Rectal smooth muscle tissue (tissue), 1 donor: ENCODE results near the gene FOXN3.

Experiments
- H3K27ac ChIP-seq: one replicate; pipeline ENCODE4 v1.7.0; 2013; ENCODE audit warnings: low read depth, low read length, inconsistent platforms
- H3K27me3 ChIP-seq: one replicate; pipeline ENCODE4 v1.7.0; 2013; ENCODE audit warnings: low read length; ENCODE audit not compliant: control insufficient read depth, insufficient read depth
- H3K36me3 ChIP-seq: one replicate; pipeline ENCODE4 v1.7.0; 2013; ENCODE audit warnings: low read length; ENCODE audit not compliant: control insufficient read depth, insufficient read depth
- H3K4me1 ChIP-seq: one replicate; pipeline ENCODE4 v1.7.0; 2013; ENCODE audit warnings: low read length; ENCODE audit not compliant: control insufficient read depth, insufficient read depth
- H3K4me3 ChIP-seq: one replicate; pipeline ENCODE4 v1.7.0; 2013; ENCODE audit warnings: low read length
- H3K9ac ChIP-seq: one replicate; pipeline ENCODE4 v1.7.0; 2013; ENCODE audit warnings: low read length

The FOXN3 gene

GRCh38 chr14:89232265-89233070 is 184.6 kb downstream of the FOXN3 start:
- Histone ChIP-seq H3K27ac (no peak overlapping the region), H3K27me3 (no peaks in the 10 kb centered on the region), H3K36me3 (no peaks in the 10 kb centered on the region), H3K9ac (no peak overlapping the region), H3K4me3 (no peak overlapping the region), H3K4me1 (peaks cover 3% of the 10 kb centered on the region)

GRCh38 chr14:89231426-89232113 is 185.5 kb downstream of the FOXN3 start:
- H3K27ac ChIP-seq, result no peak overlapping the region
- peaks cover 6% of the 10 kb centered on the region for H3K4me1 ChIP-seq
- no peak overlapping the region for H3K4me3 ChIP-seq
- H3K9ac ChIP-seq, result no peak overlapping the region
- H3K27me3 ChIP-seq, result no peaks in the 10 kb centered on the region
- no peaks in the 10 kb centered on the region for H3K36me3 ChIP-seq

GRCh38 chr14:89228921-89229639 is 188.0 kb downstream of the FOXN3 start:
- Histone ChIP-seq H3K27me3 (no peaks in the 10 kb centered on the region), H3K36me3 (no peaks in the 10 kb centered on the region), H3K9ac (no peak overlapping the region), H3K27ac (no peak overlapping the region), H3K4me1 (peaks cover 7% of the 10 kb centered on the region), H3K4me3 (no peak overlapping the region)

DNA sequence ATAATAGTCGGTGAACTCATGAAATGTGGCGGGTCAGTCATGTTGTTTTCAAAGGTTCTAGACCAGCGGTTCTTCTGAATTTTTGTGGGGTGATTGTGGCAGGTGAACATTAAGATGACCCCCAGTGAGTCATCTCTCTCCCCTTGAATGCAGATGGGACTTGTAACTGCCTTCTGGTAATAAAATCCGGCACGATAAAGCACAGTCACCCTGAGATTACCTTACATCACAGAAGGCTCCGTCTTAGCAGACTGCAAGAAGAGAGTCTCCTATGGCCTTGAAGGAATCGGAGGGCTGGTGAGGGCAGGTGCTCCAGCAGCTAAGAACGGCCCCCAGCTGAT is 189.6 kb downstream of the FOXN3 start:
- no peak overlapping the region for H3K4me3 ChIP-seq

DNA sequence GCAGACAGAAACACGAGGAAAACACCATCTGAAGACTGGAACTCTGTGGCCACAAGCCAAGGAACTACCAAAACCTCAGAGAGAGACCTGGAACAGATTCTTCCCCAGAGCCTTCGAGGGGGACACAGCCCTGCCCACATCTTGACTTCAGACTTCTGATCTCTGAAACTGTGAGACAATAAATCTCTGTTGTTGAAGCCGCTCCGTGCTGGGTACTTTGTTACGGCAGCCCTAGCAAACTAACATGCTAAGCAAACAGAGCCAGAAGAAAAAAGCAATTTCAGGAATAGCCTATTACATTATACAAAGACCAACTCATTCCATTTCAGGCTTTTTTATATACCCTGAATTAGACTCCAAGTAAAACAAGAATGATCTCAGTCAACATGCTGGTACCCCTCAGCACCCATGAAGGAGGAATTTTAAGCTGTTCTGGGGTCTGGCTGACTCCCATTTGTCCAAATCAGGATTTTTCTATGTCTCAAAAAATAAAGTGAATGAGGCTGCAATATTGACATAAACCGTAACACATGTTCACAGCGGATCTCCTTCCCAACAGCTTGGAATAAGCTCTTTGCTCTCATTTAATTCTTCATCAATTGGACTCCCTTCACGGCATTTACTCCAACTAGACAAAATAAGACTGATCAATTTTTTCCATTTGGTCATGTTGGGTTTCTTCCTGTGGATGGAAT is 190.1 kb downstream of the FOXN3 start:
- no peak overlapping the region for H3K27ac ChIP-seq
- H3K27me3 ChIP-seq, result no peaks in the 10 kb centered on the region
- no peak overlapping the region for H3K9ac ChIP-seq
- H3K4me1 ChIP-seq, result peaks cover 7% of the 10 kb centered on the region
- H3K4me3 ChIP-seq, result no peak overlapping the region
- no peaks in the 10 kb centered on the region for H3K36me3 ChIP-seq

More for the DNA sequence above, 189.6 kb downstream of the FOXN3 start:
- Histone ChIP-seq H3K9ac (no peak overlapping the region), H3K27ac (no peak overlapping the region), H3K27me3 (no peaks in the 10 kb centered on the region), H3K36me3 (no peaks in the 10 kb centered on the region), H3K4me1 (peaks cover 7% of the 10 kb centered on the region)

GRCh38 chr14:89225607-89226006 is 191.4 kb downstream of the FOXN3 start:
- Histone ChIP-seq H3K36me3 (no peaks in the 10 kb centered on the region), H3K4me1 (peaks cover 12% of the 10 kb centered on the region), H3K9ac (no peak overlapping the region), H3K27ac (no peak overlapping the region), H3K27me3 (no peaks in the 10 kb centered on the region), H3K4me3 (no peak overlapping the region)

DNA sequence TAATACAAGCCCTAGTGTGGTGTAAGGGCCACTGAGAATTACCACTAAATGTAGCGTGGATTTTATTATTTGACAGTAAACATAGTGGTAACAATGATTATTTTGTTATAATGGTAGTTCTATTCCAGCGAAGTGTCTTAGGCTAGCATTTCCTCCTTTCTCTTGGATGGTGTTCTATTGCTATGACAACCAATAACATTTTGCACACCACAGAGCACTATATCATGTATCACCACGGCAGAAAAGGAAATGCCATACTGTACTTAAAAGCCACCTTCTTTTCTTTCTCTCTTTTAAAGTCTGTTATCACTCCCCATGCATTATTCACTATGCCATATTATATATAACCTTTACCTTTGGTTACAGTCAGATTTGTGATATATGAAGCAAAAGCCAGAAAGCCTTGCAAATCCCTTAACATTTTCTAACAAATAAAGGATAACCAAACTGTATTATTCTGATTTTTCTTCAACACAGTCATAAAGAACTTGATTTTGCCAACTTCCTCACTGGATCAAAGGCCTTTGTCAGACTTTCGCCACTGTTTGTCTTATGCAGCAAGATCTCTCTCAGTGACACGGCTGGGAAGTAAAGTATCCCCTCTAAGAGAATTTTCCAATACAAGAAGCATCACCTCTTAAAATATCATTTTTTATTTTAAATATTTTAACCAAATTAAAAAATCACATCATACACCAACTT is 195.8 kb downstream of the FOXN3 start:
- Histone ChIP-seq H3K27ac (peak overlapping the region; percentile 8), H3K9ac (no peak overlapping the region), H3K27me3 (no peaks in the 10 kb centered on the region), H3K4me1 (peaks cover 6% of the 10 kb centered on the region), H3K36me3 (no peaks in the 10 kb centered on the region), H3K4me3 (no peak overlapping the region)

DNA sequence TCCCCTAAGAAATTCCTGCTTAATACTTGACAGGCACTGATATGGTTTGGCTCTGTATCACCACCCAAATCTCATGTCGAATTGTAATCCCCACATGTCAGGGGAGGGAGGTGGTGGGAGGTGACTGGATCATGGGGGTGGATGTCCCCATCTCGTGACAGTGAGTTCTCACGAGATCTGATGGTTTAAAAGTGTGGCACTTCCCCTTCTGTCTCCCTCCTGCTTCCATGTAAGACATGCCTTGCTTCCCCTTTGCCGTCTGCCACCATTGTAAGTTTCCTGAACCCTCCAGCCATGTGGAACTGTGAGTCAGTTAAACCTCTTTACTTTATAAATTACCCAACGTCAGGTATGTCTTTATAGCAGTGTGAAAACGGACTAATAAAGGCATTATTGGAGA is 198.0 kb downstream of the FOXN3 start:
- no peaks in the 10 kb centered on the region for H3K27me3 ChIP-seq
- no peak overlapping the region for H3K4me3 ChIP-seq
- H3K9ac ChIP-seq, result no peak overlapping the region
- no peak overlapping the region for H3K27ac ChIP-seq
- peaks cover 18% of the 10 kb centered on the region for H3K4me1 ChIP-seq
- no peaks in the 10 kb centered on the region for H3K36me3 ChIP-seq

DNA sequence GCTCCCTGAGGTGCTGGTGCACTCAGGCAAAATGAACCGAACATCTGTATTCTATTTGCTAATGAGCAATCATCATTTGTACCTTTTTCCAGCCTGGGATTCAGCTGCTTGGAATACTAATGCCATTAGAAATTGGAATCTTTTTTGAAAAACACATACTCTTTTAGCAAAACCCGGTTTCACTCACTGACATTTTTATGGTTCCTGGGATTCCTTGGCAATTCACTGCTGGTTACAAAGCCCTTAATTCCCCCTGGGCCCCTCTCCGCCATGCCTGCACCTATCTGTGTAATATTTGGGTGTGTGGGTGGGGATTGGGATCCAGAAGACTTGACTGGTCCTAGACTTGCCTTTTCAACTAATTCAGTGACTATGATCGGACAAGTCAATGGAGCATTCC is 199.1 kb downstream of the FOXN3 start:
- Histone ChIP-seq H3K27me3 (no peaks in the 10 kb centered on the region), H3K4me1 (peaks cover 19% of the 10 kb centered on the region), H3K9ac (no peak overlapping the region), H3K36me3 (no peaks in the 10 kb centered on the region), H3K27ac (no peak overlapping the region), H3K4me3 (no peak overlapping the region)

DNA sequence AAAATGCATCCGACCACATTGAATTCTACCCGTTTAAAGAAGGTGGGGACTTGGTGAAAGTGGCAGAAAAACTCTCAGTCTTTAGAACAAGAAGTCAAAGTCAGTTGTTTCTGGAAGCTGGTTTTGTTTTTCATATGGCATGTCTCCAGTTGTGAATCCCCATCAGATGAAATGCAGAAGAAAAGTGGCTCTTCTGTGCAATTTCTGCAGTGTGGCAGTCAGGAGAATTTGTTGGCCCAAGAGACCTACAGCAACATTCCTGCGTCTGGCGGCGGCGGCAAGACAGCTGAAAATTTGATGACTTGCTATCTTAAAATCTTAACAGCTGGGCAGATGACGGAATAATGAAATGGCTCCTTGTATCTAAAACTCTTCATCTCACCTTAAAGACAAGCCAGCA is 201.5 kb downstream of the FOXN3 start:
- no peaks in the 10 kb centered on the region for H3K27me3 ChIP-seq
- peaks cover 14% of the 10 kb centered on the region for H3K4me1 ChIP-seq
- H3K9ac ChIP-seq, result no peak overlapping the region
- no peaks in the 10 kb centered on the region for H3K36me3 ChIP-seq
- H3K4me3 ChIP-seq, result no peak overlapping the region
- H3K27ac ChIP-seq, result no peak overlapping the region

GRCh38 chr14:89215114-89215513 is 201.9 kb downstream of the FOXN3 start:
- H3K27me3 ChIP-seq, result no peaks in the 10 kb centered on the region
- no peak overlapping the region for H3K9ac ChIP-seq
- H3K36me3 ChIP-seq, result no peaks in the 10 kb centered on the region
- no peak overlapping the region for H3K4me3 ChIP-seq
- H3K27ac ChIP-seq, result peak overlapping the region; percentile 0
- H3K4me1 ChIP-seq, result peaks cover 12% of the 10 kb centered on the region
